ENCODE measurements around the gene KLC1.

The KLC1 gene

DNA sequence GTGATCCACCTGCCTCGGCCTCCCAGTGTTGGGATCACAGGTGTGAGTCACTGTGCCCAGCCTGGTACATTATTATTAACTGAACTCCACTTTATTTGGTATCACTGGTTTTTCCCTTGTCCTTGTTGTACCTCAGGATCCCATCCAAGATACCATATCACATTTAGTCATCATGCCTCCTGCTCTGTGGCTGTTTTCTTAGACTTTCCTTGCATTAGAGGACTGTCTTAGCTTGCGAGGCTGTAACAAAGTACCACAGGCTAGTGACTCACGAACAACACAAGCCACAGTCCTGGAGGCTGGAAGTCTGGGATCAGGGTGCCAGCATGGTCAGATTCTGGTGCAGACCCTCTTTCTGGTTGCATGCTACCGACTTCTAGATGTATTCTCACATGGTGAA is 12.2 kb downstream of the KLC1 start:
- Histone ChIP-seq H3K27me3 (ENCODE audit: control insufficient read depth, low read length) (no peaks in the 10 kb centered on the region), H3K79me2 (ENCODE audit: control insufficient read depth, low read length) (peaks cover 100% of the 10 kb centered on the region), H3K9me2 (replicated peaks; ENCODE audit: control insufficient read depth, low read length) (no peaks in the 10 kb centered on the region), H3F3A (ENCODE audit: control insufficient read depth, insufficient read depth) (no peaks in the 10 kb centered on the region), H4K20me1 (ENCODE audit: control insufficient read depth, insufficient read depth, low read depth, low read length) (peaks cover 15% of the 10 kb centered on the region), H3K36me3 (ENCODE audit: control insufficient read depth, low read length) (peaks cover 17% of the 10 kb centered on the region), H3K4me2 (ENCODE audit: low read length) (no peak overlapping the region), H3K27ac (ENCODE audit: low read depth, low read length) (no peak overlapping the region), H3K9me3 (ENCODE audit: control insufficient read depth, insufficient read depth, low read length) (no peaks in the 10 kb centered on the region), H3K4me1 (ENCODE audit: control insufficient read depth, low read length) (peaks cover 36% of the 10 kb centered on the region), H3K4me3 (ENCODE audit: low read length) (no peak overlapping the region)
- TF ChIP-seq, protein P1, sequence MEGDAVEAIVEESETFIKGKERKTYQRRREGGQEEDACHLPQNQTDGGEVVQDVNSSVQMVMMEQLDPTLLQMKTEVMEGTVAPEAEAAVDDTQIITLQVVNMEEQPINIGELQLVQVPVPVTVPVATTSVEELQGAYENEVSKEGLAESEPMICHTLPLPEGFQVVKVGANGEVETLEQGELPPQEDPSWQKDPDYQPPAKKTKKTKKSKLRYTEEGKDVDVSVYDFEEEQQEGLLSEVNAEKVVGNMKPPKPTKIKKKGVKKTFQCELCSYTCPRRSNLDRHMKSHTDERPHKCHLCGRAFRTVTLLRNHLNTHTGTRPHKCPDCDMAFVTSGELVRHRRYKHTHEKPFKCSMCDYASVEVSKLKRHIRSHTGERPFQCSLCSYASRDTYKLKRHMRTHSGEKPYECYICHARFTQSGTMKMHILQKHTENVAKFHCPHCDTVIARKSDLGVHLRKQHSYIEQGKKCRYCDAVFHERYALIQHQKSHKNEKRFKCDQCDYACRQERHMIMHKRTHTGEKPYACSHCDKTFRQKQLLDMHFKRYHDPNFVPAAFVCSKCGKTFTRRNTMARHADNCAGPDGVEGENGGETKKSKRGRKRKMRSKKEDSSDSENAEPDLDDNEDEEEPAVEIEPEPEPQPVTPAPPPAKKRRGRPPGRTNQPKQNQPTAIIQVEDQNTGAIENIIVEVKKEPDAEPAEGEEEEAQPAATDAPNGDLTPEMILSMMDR (IDR thresholded peaks at IDR 0.05; ENCODE audit: low read depth, low read length, poor library complexity, severe bottlenecking): no peak
- TF ChIP-seq EZH2phosphoT487 (IDR thresholded peaks at IDR 0.05; ENCODE audit: borderline replicate concordance, low read length): no peak

DNA sequence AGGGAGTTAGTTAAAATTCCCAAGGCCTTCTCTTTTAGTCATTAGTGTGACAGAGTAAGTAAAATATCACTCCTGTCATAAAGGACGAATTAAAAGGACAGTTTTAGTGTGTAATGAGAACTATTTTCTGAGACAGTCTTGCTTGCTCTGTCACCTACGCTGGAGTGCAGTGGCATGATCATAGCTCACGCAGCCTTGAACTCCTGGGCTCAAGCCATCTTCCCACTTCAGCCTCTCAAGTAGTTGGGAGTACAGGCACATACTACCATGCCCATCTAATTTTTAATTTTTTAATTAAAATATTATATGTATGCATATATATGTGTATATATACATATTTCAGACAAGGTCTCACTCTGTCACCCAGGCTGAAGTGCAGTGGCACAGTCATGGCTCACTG is 17.2 kb downstream of the KLC1 start:
- H3K4me1 ChIP-seq (ENCODE audit: control insufficient read depth, low read length): peaks cover 21% of the 10 kb centered on the region
- H3K9me3 ChIP-seq (ENCODE audit: control insufficient read depth, insufficient read depth, low read length): no peaks in the 10 kb centered on the region
- H3K27me3 ChIP-seq (ENCODE audit: control insufficient read depth, low read length): no peaks in the 10 kb centered on the region
- H4K20me1 ChIP-seq (ENCODE audit: control insufficient read depth, insufficient read depth, low read depth, low read length): peaks cover 7% of the 10 kb centered on the region; the same call in 1 of the 2 replicates
- TF ChIP-seq EZH2phosphoT487 (IDR thresholded peaks at IDR 0.05; ENCODE audit: borderline replicate concordance, low read length): no peak
- TF ChIP-seq, protein P1 (IDR thresholded peaks at IDR 0.05; ENCODE audit: low read depth, low read length, poor library complexity, severe bottlenecking): no peak
- H3K4me3 ChIP-seq (ENCODE audit: low read length): no peak overlapping the region
- no peak overlapping the region for H3K27ac ChIP-seq (ENCODE audit: low read depth, low read length)
- peaks cover 7% of the 10 kb centered on the region for H3K36me3 ChIP-seq (ENCODE audit: control insufficient read depth, low read length)
- H3K4me2 ChIP-seq (ENCODE audit: low read length): no peak overlapping the region
- H3K9me2 ChIP-seq (replicated peaks; ENCODE audit: control insufficient read depth, low read length): no peaks in the 10 kb centered on the region
- H3F3A ChIP-seq (ENCODE audit: control insufficient read depth, insufficient read depth): no peaks in the 10 kb centered on the region
- peaks cover 100% of the 10 kb centered on the region for H3K79me2 ChIP-seq (ENCODE audit: control insufficient read depth, low read length)

DNA sequence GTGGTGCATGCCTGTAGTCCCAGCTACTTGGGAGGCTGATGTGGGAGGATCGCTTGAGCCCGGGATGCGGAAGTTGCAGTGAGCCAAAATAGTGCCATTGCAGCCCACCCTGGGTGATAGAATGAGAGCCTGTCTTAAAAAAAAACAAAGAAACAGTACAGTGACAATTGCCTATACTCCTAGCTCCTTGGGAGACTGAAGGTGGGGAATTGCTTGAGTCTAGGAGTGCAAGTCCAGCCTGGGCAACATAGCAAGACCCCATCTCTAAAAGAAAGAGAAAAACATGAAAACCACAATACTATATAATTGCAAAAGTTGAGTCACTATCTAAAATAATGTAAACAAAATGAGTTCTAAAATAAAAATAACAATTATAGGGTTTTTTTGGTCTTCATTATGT is 20.0 kb downstream of the KLC1 start:
- no peak for TF ChIP-seq EZH2phosphoT487 (IDR thresholded peaks at IDR 0.05; ENCODE audit: borderline replicate concordance, low read length)
- Histone ChIP-seq H4K20me1 (ENCODE audit: control insufficient read depth, insufficient read depth, low read depth, low read length) (peaks cover 7% of the 10 kb centered on the region; the same call in 1 of the 2 replicates), H3K9me3 (ENCODE audit: control insufficient read depth, insufficient read depth, low read length) (no peaks in the 10 kb centered on the region), H3K79me2 (ENCODE audit: control insufficient read depth, low read length) (peaks cover 100% of the 10 kb centered on the region), H3K27ac (ENCODE audit: low read depth, low read length) (no peak overlapping the region), H3K4me2 (ENCODE audit: low read length) (no peak overlapping the region), H3K36me3 (ENCODE audit: control insufficient read depth, low read length) (peaks cover 13% of the 10 kb centered on the region), H3F3A (ENCODE audit: control insufficient read depth, insufficient read depth) (no peaks in the 10 kb centered on the region), H3K4me1 (ENCODE audit: control insufficient read depth, low read length) (peaks cover 6% of the 10 kb centered on the region; the same call in 1 of the 2 replicates), H3K4me3 (ENCODE audit: low read length) (no peak overlapping the region), H3K9me2 (replicated peaks; ENCODE audit: control insufficient read depth, low read length) (no peaks in the 10 kb centered on the region), H3K27me3 (ENCODE audit: control insufficient read depth, low read length) (no peaks in the 10 kb centered on the region)

DNA sequence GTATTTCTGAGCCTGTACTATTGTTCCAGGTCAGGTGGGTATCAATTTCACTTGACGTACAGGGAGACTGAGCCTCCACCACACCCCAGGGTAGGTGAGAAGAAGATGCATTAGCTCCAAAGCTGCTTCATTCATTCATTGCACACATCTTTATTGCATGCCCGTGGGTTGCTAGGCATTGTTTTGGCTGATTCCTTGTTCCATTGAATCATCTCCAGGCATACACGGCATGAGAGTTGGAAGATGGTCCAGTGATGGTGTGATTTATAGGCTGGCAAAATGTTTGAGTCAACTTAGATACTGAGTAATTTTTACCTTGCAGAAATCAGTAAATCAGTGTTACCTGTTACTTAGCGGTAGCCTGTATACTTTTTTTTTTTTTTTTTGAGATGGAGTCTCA is 21.2 kb downstream of the KLC1 start:
- Histone ChIP-seq H3K36me3 (ENCODE audit: control insufficient read depth, low read length) (peaks cover 25% of the 10 kb centered on the region), H3K27ac (ENCODE audit: low read depth, low read length) (no peak overlapping the region), H3K9me3 (ENCODE audit: control insufficient read depth, insufficient read depth, low read length) (no peaks in the 10 kb centered on the region), H3K4me1 (ENCODE audit: control insufficient read depth, low read length) (peaks cover 2% of the 10 kb centered on the region; the same call in 1 of the 2 replicates), H3K79me2 (ENCODE audit: control insufficient read depth, low read length) (peaks cover 91% of the 10 kb centered on the region), H4K20me1 (ENCODE audit: control insufficient read depth, insufficient read depth, low read depth, low read length) (peaks cover 6% of the 10 kb centered on the region; the same call in 1 of the 2 replicates), H3F3A (ENCODE audit: control insufficient read depth, insufficient read depth) (no peaks in the 10 kb centered on the region), H3K9me2 (replicated peaks; ENCODE audit: control insufficient read depth, low read length) (no peaks in the 10 kb centered on the region), H3K27me3 (ENCODE audit: control insufficient read depth, low read length) (no peaks in the 10 kb centered on the region), H3K4me3 (ENCODE audit: low read length) (no peak overlapping the region), H3K4me2 (ENCODE audit: low read length) (no peak overlapping the region)
- TF ChIP-seq, protein P1 (IDR thresholded peaks at IDR 0.05; ENCODE audit: low read depth, low read length, poor library complexity, severe bottlenecking): no peak
- no peak for TF ChIP-seq EZH2phosphoT487 (IDR thresholded peaks at IDR 0.05; ENCODE audit: borderline replicate concordance, low read length)

Measured in DOHH2 (cell line).